Tongue (tissue), 2 donors: ENCODE results near the gene MCOLN3. TPM values are rescaled to one million over a fixed set of nuclear protein-coding genes. Genes with fewer than 3 reads are reported as not detected.
A peak's percentile ranks its signal among the peaks of the same experiment; 100 is the strongest.
"Not testable (repeated sequence)": the region's sequence is repeated elsewhere in the genome, so short reads cannot be mapped to it uniquely, and the experiment has no call there.

Source experiments
- DNase-seq: peaks from one replicate; pipeline ENCODE4 v3.0.0-alpha.2; 2015
- total RNA-seq: library from RNA; depleted of rRNA; stranded (reverse); fragments of >200 nt; gene quantifications from one replicate; pipeline ENCODE4 v1.2.3, GENCODE V29; 2014

MCOLN3 gene
- total RNA-seq, 1 donor from 2014 or later, result 0.62 TPM

- DNase-seq, result no peak
Observed at GRCh38 chr1:85049735-85050166, 1.5 kb upstream of the MCOLN3 start.

GRCh38 chr1:85047472-85048295, 616 bp downstream of the MCOLN3 start:
- DNase-seq, result peak; percentile 32

GRCh38 chr1:85047144-85047471, 1.2 kb downstream of the MCOLN3 start:
- DNase-seq, result peak; percentile 7

GRCh38 chr1:85042413-85042812, 5.9 kb downstream of the MCOLN3 start:
- no peak for DNase-seq

GRCh38 chr1:85041793-85042192, 6.5 kb downstream of the MCOLN3 start:
- DNase-seq, result no peak

GRCh38 chr1:85033221-85033620, 15.1 kb downstream of the MCOLN3 start:
- no peak for DNase-seq

- no peak for DNase-seq
Observed at GRCh38 chr1:85030536-85030935, 17.8 kb downstream of the MCOLN3 start.

- no peak for DNase-seq
Observed at GRCh38 chr1:85028151-85028550, 20.1 kb downstream of the MCOLN3 start.

- peak; percentile 15 for DNase-seq
Observed at GRCh38 chr1:85027242-85027983, 20.9 kb downstream of the MCOLN3 start.

GRCh38 chr1:85025940-85026339, 22.4 kb downstream of the MCOLN3 start:
- DNase-seq, result no peak

- no peak for DNase-seq
Observed at GRCh38 chr1:85024736-85025135, 23.6 kb downstream of the MCOLN3 start.

- DNase-seq, result no peak
Observed at GRCh38 chr1:85022700-85023099, 25.6 kb downstream of the MCOLN3 start.

- DNase-seq, result peak; percentile 45
Observed at GRCh38 chr1:85019994-85020393, 28.3 kb downstream of the MCOLN3 start.

- DNase-seq, result no peak
Observed at GRCh38 chr1:85015826-85016225, 32.5 kb downstream of the MCOLN3 start.

GRCh38 chr1:85005641-85006040, 42.7 kb downstream of the MCOLN3 start:
- DNase-seq, result not testable (repeated sequence)

GRCh38 chr1:85001742-85002141, 46.6 kb downstream of the MCOLN3 start:
- no peak for DNase-seq

- DNase-seq, result no peak
Observed at GRCh38 chr1:84998642-84999280, 49.5 kb downstream of the MCOLN3 start.

- peak; percentile 10 for DNase-seq
Observed at GRCh38 chr1:84997667-84998600, 50.4 kb downstream of the MCOLN3 start.

- DNase-seq, result peak; percentile 47
Observed at GRCh38 chr1:84996846-84997666, 51.2 kb downstream of the MCOLN3 start, which contains the start of gene MCOLN2. MCOLN2 (minus strand) TSS chr1:84997113; CDS start chr1:84996872, 241 bp downstream.

GRCh38 chr1:84995484-84996334, 52.6 kb downstream of the MCOLN3 start:
- DNase-seq, result peak; percentile 4
